Glomerular visceral epithelial cell (primary cell): ENCODE results near the gene CATSPERZ.
A peak's percentile ranks its signal among the peaks of the same experiment; 100 is the strongest.

ENCODE experiments used
- DNase-seq: peaks from one replicate; pipeline ENCODE4 v3.0.0-alpha.2; 2016; ENCODE audit errors: extremely low spot score

CATSPERZ gene

GRCh38 chr11:64285885-64286800 lies 14.0 kb upstream of the CATSPERZ start:
- DNase-seq = peak; percentile 36

GRCh38 chr11:64286801-64287159 lies 13.4 kb upstream of the CATSPERZ start:
- no peak for DNase-seq

GRCh38 chr11:64287676-64288352 lies 12.3 kb upstream of the CATSPERZ start:
- no peak for DNase-seq

DNA sequence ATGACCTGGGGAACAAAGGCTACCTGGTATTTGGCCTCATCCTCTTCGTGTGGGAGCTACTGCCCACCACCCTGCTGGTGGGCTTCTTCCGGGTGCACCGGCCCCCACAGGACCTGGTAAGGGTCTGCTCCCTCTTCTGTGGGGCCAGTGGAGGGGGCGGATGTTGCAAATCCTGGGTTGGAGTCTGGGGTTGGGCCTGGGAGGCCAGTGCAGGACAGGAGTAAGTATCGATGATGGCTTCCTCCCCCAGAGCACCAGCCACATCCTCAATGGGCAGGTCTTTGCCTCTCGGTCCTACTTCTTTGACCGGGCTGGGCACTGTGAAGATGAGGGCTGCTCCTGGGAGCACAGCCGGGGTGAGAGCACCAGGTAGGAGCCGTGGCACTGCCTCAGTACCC lies 11.8 kb upstream of the CATSPERZ start:
- no peak for DNase-seq

DNA sequence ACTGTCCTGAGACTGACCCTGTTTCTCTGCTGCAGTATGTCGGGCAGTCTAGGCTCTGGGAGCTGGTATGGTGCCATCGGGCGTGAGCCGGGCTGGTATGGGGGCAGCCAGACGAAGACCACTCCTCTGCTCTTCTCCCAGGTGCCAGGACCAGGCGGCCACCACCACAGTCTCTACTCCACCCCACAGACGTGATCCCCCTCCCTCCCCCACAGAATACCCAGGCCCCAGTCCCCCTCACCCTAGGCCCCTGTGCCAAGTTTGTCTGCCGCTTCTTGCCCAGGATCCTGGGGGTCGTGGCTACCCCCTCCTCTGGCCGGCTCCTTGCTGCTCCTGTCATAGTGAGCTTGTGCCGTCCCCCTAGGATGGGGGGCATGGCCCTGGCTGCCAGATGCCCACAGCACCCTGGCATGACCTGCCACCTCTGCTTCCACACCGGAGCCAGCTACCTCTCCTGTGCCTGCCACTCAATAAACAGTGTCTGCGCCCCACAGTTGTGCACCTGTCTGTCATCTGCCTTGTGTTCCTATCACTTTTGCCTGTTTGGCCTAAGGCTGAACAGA lies 11.1 kb upstream of the CATSPERZ start:
- DNase-seq = no peak

DNA sequence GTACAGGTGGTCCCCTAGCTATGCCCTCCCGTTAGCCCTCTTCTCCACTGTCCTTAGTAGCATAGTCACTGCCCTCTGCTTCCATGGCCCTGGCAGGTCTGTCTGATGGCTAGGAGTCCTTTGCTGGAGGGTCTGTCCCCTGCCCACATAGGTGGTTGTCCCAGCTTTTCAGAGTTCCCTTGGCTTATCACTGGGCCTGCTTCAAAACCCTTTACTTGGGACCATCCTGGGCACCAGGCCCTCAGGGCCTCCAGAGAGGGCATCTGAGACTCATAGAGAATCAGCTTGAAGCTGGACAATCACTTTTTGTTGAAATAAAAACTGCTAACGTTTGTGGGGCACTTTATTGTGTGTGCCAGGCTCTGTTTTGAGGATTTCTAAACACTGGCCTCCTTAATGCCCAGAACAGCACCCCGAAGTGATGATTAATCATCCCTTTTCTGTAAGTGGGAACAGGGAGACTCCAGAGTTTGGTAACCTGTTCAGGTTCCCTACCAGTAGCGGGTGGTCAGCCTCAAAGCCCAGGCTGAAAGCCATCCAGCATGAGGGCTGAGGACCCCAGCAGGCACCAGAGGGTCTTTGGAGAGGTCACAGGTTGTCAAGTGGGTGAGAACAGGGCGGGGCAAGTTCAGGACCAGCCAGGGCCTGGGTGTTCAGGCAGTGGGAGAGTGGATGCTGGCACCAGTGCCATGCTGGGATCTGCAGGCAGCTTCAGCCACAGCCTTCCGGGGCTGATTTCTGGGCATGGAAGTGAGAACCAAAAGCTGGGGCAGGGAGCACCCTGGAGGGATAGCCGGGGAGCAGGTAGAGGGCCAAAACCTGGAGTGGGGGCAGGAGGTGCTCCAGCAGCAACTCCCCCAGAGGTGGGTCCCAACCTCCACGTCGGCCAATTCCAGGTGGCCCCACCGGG lies 9.6 kb upstream of the CATSPERZ start:
- no peak for DNase-seq

- DNase-seq = no peak
Measured at GRCh38 chr11:64291262-64291751, 8.9 kb upstream of the CATSPERZ start, which contains the start of gene KCNK4. KCNK4 (plus strand) TSS chr11:64291302; CDS start chr11:64293019, 1,717 bp downstream.

- no peak for DNase-seq
Measured at GRCh38 chr11:64291752-64292459, 8.3 kb upstream of the CATSPERZ start.

DNA sequence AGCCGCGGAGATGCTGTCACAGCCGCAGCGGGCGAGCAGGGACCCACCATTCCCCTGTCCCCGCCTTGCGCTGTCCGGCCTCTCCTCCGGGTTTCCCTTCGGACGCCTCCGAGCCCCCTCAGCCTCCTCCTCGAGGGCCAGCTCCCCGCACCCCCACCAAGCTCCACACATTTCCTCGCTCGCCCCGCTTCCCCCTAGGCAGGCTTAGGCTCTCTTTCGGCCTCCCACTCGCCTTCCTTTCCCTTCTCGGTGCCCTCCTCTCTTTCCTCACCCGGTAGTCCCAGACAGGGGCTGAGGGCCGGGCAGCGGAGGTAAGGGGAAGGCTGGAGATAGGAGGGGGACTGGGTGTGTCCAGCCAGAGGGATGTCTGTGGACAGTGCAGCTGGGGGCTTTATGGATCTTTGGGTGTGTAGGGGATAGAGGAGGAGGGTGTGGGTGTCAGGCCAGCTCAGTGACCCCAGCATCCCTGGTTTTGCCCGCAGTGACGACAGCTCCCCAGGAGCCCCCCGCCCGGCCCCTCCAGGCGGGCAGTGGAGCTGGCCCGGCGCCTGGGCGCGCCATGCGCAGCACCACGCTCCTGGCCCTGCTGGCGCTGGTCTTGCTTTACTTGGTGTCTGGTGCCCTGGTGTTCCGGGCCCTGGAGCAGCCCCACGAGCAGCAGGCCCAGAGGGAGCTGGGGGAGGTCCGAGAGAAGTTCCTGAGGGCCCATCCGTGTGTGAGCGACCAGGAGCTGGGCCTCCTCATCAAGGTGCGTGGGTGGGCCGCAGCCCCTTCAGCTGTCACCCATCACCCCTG lies 7.5 kb upstream of the CATSPERZ start:
- DNase-seq = no peak

DNA sequence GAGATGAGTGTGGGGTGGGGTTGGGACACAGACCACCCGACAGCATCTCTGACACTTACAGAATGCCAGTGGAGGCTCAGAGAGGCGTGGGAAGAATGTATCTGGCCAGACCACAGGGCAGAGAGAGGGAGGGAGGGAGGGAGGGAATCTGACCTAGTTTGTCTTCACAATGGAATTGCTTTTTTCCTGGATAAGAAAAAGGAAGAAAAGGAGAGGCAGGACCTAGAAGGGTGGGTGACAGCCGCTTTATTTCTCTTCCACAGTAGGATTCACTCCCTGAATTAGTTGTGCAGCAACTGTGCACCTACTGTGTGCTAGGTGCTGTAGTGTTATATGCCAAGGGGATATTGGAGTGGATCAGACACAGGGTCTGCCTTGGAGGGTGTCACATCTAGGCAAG lies 5.4 kb upstream of the CATSPERZ start:
- no peak for DNase-seq

- DNase-seq = no peak
Measured at GRCh38 chr11:64295760-64296159, 4.4 kb upstream of the CATSPERZ start.

DNA sequence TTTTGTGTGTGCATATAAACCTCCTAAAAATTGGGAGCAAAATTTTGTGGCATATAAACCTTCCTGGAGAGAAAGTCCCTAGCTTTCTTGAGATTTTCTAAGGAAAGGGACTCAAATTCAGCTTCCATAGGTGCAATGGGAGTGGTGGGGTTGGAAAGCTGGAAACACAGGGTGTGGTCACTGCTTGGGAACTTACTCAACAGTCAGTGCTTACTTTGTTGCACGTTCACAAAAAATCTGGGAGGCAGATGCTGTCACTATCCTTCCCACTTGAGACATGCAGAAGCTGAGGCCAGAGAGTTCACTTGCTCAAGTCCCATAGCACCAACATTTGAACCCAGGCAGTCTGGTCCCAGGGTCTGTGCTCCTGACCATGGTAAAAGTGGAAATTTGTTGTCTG lies 3.9 kb upstream of the CATSPERZ start:
- DNase-seq = no peak

DNA sequence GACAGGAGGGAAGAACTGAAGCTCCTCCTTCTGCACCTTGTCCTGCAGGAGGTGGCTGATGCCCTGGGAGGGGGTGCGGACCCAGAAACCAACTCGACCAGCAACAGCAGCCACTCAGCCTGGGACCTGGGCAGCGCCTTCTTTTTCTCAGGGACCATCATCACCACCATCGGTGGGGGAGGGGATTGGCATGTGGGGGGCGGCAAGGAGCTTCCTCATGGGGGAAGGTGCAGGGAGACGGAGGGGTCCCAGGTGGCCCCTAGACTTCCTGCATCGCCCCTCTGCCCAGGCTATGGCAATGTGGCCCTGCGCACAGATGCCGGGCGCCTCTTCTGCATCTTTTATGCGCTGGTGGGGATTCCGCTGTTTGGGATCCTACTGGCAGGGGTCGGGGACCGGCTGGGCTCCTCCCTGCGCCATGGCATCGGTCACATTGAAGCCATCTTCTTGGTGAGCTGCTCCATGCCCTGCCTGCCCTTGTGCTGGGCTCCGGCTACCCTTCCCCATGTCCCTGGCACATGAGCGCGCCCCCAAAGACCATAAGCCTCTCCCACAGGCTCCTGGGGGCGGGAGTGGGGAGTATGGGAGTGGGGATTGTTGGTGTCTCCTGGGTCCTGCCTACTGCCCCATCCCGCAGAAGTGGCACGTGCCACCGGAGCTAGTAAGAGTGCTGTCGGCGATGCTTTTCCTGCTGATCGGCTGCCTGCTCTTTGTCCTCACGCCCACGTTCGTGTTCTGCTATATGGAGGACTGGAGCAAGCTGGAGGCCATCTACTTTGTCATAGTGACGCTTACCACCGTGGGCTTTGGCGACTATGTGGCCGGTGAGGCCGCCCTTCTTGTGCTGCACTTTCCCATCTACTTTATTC lies 3.1 kb upstream of the CATSPERZ start:
- DNase-seq = no peak

- peak; percentile 76 for DNase-seq
Measured at GRCh38 chr11:64297699-64298358, 2.3 kb upstream of the CATSPERZ start.

- DNase-seq = no peak
Measured at GRCh38 chr11:64298966-64299846, 952 bp upstream of the CATSPERZ start.

DNA sequence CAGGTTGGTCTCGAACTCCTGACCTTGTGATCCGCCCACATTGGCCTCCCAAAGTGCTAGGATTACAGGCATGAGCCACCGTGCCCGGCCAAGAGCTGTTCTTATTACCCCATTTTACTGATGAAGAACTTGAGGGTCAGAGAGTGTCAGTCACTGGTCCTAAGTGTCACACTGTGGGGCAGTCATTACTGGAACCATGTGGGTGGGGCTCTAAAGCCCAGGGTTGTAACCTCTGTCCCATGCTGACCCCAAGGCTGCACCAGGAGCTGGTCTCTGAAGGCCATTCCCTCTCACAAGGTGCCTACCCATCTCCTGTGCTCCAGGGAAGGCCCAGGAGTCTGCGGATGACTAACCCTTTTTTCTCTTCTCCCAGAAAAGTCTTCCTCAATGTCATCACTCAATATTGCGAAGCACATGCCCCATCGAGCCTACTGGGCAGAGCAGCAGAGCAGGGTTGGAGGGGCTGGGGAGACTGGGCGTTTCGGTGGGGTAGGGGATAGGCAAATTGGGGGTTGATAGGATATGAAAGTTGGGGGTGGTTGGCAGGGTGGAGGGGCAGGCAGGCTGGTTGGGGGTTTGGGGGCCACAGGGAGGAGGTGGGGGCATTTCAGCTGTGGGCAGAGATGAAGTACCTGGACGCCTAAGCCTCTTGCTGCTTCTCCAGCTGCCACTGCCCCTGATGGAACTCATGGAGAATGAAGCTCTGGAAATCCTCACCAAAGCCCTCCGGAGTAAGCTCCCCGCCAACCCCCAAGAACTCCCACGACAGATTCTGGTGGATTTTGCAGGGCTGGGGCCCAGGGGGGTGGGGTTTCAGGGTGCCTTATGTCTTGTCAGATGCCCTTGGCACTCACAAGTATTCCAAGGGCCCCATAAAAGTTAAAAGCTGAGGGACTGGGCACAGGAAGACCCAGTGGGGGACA lies 3.2 kb downstream of the CATSPERZ start:
- no peak for DNase-seq

DNA sequence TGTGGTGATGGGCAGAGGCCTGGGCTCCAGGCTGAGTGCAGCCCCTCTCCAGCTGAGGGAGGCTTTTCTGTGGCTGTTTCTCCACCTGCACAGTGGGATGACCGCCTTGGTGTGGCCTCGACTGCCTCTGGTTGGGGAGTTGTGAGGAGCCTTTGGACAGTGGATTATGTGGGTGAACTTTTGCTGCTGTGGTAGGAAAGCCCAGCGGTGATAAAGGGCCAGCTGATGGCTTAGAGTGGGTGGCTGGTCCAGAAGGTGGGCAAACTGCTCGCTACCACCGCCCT lies 3.8 kb downstream of the CATSPERZ start:
- no peak for DNase-seq
